MCF 10A (cell line): ENCODE data around the gene FAM237A. TPM values are rescaled to one million over a fixed set of nuclear protein-coding genes. Genes with fewer than 3 reads are reported as not detected.
A peak's percentile ranks its signal among the peaks of the same experiment; 100 is the strongest.

Source experiments
- BruUV-seq: library from RNA; stranded (reverse); fragments of 400-500 nt; replicated peaks from 2 replicates; lab custom pipeline; 2021; lab: Mats Ljungman, UMichigan
- CTCF ChIA-PET: fragments of 300-600 bp; sonication (Branson Sonifier 250); formaldehyde crosslinking; extraction: SDS; loops from one replicate; lab custom pipeline; 2021; ENCODE audit warnings: antibody characterized with exemption, inconsistent platforms; lab: Yijun Ruan, JAX
- POLR2A ChIA-PET: fragments of 300-600, 350-650 bp; sonication (Branson Sonifier 250); formaldehyde crosslinking; extraction: SDS; loops from one replicate; lab custom pipeline; 2020; ENCODE audit warnings: antibody characterized with exemption, inconsistent platforms; lab: Yijun Ruan, JAX
- DNase-seq: peaks from one replicate; pipeline ENCODE4 v3.0.0-alpha.2; 2018; ENCODE audit not compliant: unreplicated experiment
- H3K27ac Mint-ChIP-seq: one replicate; pipeline ENCODE4 v1.8.0; 2022; ENCODE audit warnings: mild to moderate bottlenecking, low read depth, mixed read lengths; ENCODE audit not compliant: unreplicated experiment
- H3K27me3 Mint-ChIP-seq: one replicate; pipeline ENCODE4 v1.8.0; 2022; ENCODE audit warnings: mixed read lengths; ENCODE audit not compliant: insufficient read depth, unreplicated experiment
- H3K36me3 Mint-ChIP-seq: one replicate; pipeline ENCODE4 v1.8.0; 2022; ENCODE audit warnings: mild to moderate bottlenecking, moderate library complexity, mixed read lengths; ENCODE audit not compliant: insufficient read depth, unreplicated experiment
- H3K4me1 Mint-ChIP-seq: one replicate; pipeline ENCODE4 v1.8.0; 2022; ENCODE audit warnings: mixed read lengths; ENCODE audit not compliant: insufficient read depth, unreplicated experiment
- H3K4me3 Mint-ChIP-seq: one replicate; pipeline ENCODE4 v1.8.0; 2022; ENCODE audit warnings: mild to moderate bottlenecking, moderate library complexity, mixed read lengths; ENCODE audit not compliant: unreplicated experiment
- H3K9me3 Mint-ChIP-seq: one replicate; pipeline ENCODE4 v1.8.0; 2022; ENCODE audit warnings: mixed read lengths; ENCODE audit not compliant: unreplicated experiment
- CTCF ChIP-seq: fragments of 200-600 bp; IDR thresholded peaks from one replicate; pipeline ENCODE4 v1.8.0; 2022; ENCODE audit warnings: antibody characterized with exemption, mild to moderate bottlenecking; ENCODE audit not compliant: unreplicated experiment
- intact Hi-C: fragments of 100-400 bp; cut with micrococcal nuclease; formaldehyde crosslinking; loops from 2 replicates; pipeline ENCODE4 v1.14.1; 2022
- total RNA-seq: library from RNA; stranded (reverse); gene quantifications from 2 replicates; pipeline ENCODE4 v1.2.3, GENCODE V29; 2022

FAM237A gene
- total RNA-seq, 1 experiment from 2014 or later = not detected

GRCh38 chr2:206692971-206693370, 50.7 kb downstream of the FAM237A start:
- no TSS peak for BruUV-seq
- Mint-ChIP-seq H3K9me3 (no peaks in the 10 kb centered on the region), H3K4me1 (no peaks in the 10 kb centered on the region), H3K27ac (no peak overlapping the region), H3K4me3 (no peak overlapping the region), H3K36me3 (no peaks in the 10 kb centered on the region), H3K27me3 (no peaks in the 10 kb centered on the region)
- intact Hi-C loops = loop anchor here (1.0 to 5.0 kb wide), 5 partner anchors 74 to 782 kb away; partner anchors contain the start of genes FASTKD2 and MDH1B
- no peak for DNase-seq
- CTCF ChIA-PET = interaction anchor here (0.6 to 1.0 kb wide), 2 partner anchors 89 to 350 kb away, joined by 4 to 5 read pairs; no protein-coding TSS in a partner anchor
- POLR2A ChIA-PET = no interaction called here
- no peak for TF ChIP-seq CTCF

- intact Hi-C loops = loop anchor here (1.0 to 5.0 kb wide), 5 partner anchors 74 to 782 kb away; partner anchors contain the start of genes FASTKD2 and MDH1B
- ChIA-PET CTCF (interaction anchor here (0.7 to 7.0 kb wide), 9 partner anchors 10 to 100 kb away, joined by 3 to 138 read pairs (median 4); partner anchors contain the start of genes FASTKD2 and MDH1B), POLR2A (interaction anchor here (0.6 kb wide), 1 partner anchor 807 kb away, joined by 3 read pairs; no protein-coding TSS in a partner anchor)
- TF ChIP-seq CTCF = peak; percentile 70
- Mint-ChIP-seq H3K27me3 (no peaks in the 10 kb centered on the region), H3K4me1 (no peaks in the 10 kb centered on the region), H3K9me3 (no peaks in the 10 kb centered on the region), H3K27ac (no peak overlapping the region), H3K36me3 (no peaks in the 10 kb centered on the region), H3K4me3 (no peak overlapping the region)
- no TSS peak for BruUV-seq
- DNase-seq = peak; percentile 73
Measured at GRCh38 chr2:206693399-206694137, 51.3 kb downstream of the FAM237A start.

GRCh38 chr2:206696910-206697309, 54.6 kb downstream of the FAM237A start:
- no TSS peak for BruUV-seq
- ChIA-PET CTCF (interaction anchor here (3.0 to 7.0 kb wide), 2 partner anchors 87 to 139 kb away, joined by 15 to 138 read pairs; no protein-coding TSS in a partner anchor), POLR2A (interaction anchor here (1.5 kb wide), 1 partner anchor 10 kb away, joined by 5 read pairs; no protein-coding TSS in a partner anchor)
- H3K27me3 Mint-ChIP-seq = peaks cover 11% of the 10 kb centered on the region
- no peak overlapping the region for H3K27ac Mint-ChIP-seq
- intact Hi-C loops = no loop called here
- H3K9me3 Mint-ChIP-seq = no peaks in the 10 kb centered on the region
- H3K36me3 Mint-ChIP-seq = no peaks in the 10 kb centered on the region
- peaks cover 5% of the 10 kb centered on the region for H3K4me1 Mint-ChIP-seq
- H3K4me3 Mint-ChIP-seq = no peak overlapping the region
- no peak for DNase-seq
- TF ChIP-seq CTCF = no peak

GRCh38 chr2:206698811-206699210, 56.5 kb downstream of the FAM237A start:
- no peak for TF ChIP-seq CTCF
- H3K36me3 Mint-ChIP-seq = no peaks in the 10 kb centered on the region
- no peak for DNase-seq
- CTCF ChIA-PET = interaction anchor here (0.9 to 7.0 kb wide), 3 partner anchors 20 to 774 kb away, joined by 3 to 138 read pairs (median 3); no protein-coding TSS in a partner anchor
- H3K27me3 Mint-ChIP-seq = peaks cover 29% of the 10 kb centered on the region
- no peak overlapping the region for H3K4me3 Mint-ChIP-seq
- intact Hi-C loops = no loop called here
- no peak overlapping the region for H3K27ac Mint-ChIP-seq
- H3K9me3 Mint-ChIP-seq = no peaks in the 10 kb centered on the region
- BruUV-seq = no TSS peak
- POLR2A ChIA-PET = interaction anchor here (0.6 kb wide), 1 partner anchor 1350 kb away, joined by 3 read pairs; no protein-coding TSS in a partner anchor
- H3K4me1 Mint-ChIP-seq = peaks cover 5% of the 10 kb centered on the region
